PC-9 (cell line): ENCODE data around the gene PIP5K1B.

Source experiments
- EZH2 ChIP-seq: fragments of 200-600 bp; sonication (generic); IDR thresholded peaks from 2 replicates; pipeline ENCODE4 v1.8.0; 2017; ENCODE audit warnings: antibody characterized with exemption, low read depth
- TF ChIP-seq, protein P1 (sequence below): fragments of 200-600 bp; sonication (generic); conservative IDR thresholded peaks from 2 replicates; pipeline ENCODE4 v1.6.1; 2017; ENCODE audit warnings: mixed run types, antibody characterized with exemption, mild to moderate bottlenecking, moderate library complexity

DNA sequence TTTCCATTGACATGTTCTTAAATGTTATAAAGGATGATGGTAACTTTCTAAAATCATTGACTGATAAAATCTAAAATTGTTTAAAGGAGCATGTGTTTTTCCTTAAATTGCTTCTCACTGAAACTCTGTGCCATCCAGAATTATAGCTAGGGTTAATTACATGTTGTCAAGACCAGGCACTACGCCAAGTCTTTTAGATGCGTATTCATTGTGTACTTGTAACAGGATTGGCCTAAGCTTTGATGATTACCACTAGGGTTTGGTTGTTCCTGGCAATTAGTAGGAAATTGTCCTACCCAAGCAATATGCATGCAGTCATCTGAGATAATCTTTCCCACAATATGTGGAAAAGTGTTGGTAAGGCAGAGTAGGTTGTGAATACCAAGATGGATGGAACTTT lies 265.1 kb downstream of the PIP5K1B start:
- TF ChIP-seq, protein P1, sequence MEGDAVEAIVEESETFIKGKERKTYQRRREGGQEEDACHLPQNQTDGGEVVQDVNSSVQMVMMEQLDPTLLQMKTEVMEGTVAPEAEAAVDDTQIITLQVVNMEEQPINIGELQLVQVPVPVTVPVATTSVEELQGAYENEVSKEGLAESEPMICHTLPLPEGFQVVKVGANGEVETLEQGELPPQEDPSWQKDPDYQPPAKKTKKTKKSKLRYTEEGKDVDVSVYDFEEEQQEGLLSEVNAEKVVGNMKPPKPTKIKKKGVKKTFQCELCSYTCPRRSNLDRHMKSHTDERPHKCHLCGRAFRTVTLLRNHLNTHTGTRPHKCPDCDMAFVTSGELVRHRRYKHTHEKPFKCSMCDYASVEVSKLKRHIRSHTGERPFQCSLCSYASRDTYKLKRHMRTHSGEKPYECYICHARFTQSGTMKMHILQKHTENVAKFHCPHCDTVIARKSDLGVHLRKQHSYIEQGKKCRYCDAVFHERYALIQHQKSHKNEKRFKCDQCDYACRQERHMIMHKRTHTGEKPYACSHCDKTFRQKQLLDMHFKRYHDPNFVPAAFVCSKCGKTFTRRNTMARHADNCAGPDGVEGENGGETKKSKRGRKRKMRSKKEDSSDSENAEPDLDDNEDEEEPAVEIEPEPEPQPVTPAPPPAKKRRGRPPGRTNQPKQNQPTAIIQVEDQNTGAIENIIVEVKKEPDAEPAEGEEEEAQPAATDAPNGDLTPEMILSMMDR, result no peak
- no peak for TF ChIP-seq EZH2
